Body of pancreas (tissue), 4 donors: Measurements from ENCODE around the gene CFAP46.

ENCODE experiments used
- CTCF ChIP-seq, 7 experiments: fragments of 450-650 bp in 4 of 7; fragments of 200-600 bp in 3 of 7; sonication (generic) in 3 of 7; IDR thresholded peaks; one replicate each; pipeline ENCODE4 v1.5.1; 2016 to 2019; ENCODE audit warnings: antibody characterized with exemption in 7 of 7
- POLR2A ChIP-seq, 3 donors: fragments of 450-650 bp; IDR thresholded peaks; one replicate each; pipeline ENCODE4 v1.6.1; 2016; ENCODE audit warnings: antibody characterized with exemption in 3 of 3, mild to moderate bottlenecking in 2 of 3

GRCh38 chr10:132790470-132790869 lies 151.9 kb downstream of the CFAP46 start:
- TF ChIP-seq POLR2A (IDR thresholded peaks at IDR 0.05) (no peak), CTCF (IDR thresholded peaks at IDR 0.05) (no peak)
